ENCODE data around the gene HTR3D.

DNA sequence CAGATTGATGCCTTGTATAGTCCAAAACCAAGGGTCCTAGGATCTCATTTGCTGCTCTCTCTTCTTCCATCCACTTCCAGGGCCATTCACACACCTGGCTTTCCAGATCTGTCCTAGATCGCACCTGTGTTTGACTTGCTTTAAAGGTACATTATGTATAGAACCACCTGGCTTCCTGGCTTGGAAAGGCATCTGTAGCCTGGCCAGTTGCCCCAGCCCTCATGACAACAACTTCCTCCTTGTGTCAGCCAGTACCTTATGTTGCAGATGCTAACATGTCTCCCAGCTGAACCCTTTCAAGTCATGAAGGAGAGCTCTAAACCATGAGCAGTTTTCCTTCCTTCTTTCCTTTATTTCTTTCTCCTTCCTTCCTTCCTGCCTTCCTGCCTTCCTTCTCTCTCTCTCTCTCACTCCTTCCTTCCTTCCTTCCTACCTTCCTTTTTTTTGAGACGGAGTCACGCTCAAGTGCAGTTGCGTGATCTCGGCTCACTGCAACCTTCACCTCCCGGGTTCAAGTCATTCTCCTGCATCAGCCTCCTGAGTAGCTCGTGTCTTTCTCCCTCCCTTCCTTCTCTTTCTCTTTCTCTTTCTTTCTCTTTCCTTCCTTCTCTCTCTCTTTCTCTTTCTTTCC lies 18.8 kb downstream of the HTR3D start:
- TF ChIP-seq CTCF (conservative IDR thresholded peaks at IDR 0.05 in 1 of 2, IDR thresholded peaks at IDR 0.05 in 1 of 2; ENCODE audit: extremely low read depth in 1 of 2, insufficient read depth in 1 of 2, low read depth in 1 of 2, low read length in 2 of 2), result no peak
- TF ChIP-seq EZH2 (IDR thresholded peaks at IDR 0.05; ENCODE audit: borderline replicate concordance, low read length), result no peak

Data from mammary epithelial cell (primary cell).